COLO829 (cell line): ENCODE data around the gene GALNTL6.

Experiments
- DNase-seq: peaks from one replicate; pipeline ENCODE4 v3.0.0; 2012; ENCODE audit warnings: low spot score

GALNTL6 gene

DNA sequence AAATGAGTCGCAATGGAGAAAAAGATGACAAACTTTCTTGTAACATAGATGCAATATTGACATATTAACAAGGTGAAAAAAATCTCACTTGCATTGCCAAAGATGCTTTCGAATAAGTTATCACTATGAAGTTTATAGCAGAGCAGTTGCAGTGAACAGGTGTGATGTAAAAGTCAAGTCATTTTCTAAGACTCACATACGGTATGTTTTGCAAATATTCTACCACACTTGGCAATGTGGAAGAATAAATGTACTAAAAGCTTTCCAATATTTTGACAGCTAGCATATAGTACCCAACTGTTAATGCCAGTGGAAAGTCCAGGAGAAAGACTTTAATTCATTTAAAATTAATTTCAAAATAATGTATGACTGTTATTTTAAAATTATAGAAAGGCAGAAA lies 76.5 kb downstream of the GALNTL6 start:
- DNase-seq = no peak

- no peak for DNase-seq
These were observed 77.8 kb downstream of the GALNTL6 start for GRCh38 chr4:171891038-171891437.

GRCh38 chr4:171896426-171896825 lies 83.2 kb downstream of the GALNTL6 start:
- peak; percentile 66 for DNase-seq

DNA sequence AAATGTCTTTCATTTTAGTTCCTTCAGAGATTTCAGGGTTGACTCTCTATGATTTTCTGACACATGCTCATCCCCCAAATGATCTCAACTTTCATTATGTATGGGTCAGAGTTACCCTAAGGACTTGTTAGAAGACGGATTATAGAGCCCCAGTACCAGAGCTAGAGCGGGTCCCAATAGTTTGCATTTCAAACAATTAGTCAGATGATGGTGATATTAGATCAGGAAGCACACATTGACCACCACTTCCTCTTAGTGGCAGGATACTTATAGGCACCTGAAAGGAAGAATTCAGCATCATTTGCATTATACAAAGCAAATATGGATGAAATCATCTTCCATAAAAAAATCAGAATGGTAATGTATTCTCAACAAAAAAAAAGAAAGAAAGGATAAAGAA lies 106.1 kb downstream of the GALNTL6 start:
- DNase-seq = no peak

- no peak for DNase-seq
These were observed 107.7 kb downstream of the GALNTL6 start for GRCh38 chr4:171920901-171921300.

GRCh38 chr4:171924746-171925376 lies 111.7 kb downstream of the GALNTL6 start:
- DNase-seq = no peak

DNA sequence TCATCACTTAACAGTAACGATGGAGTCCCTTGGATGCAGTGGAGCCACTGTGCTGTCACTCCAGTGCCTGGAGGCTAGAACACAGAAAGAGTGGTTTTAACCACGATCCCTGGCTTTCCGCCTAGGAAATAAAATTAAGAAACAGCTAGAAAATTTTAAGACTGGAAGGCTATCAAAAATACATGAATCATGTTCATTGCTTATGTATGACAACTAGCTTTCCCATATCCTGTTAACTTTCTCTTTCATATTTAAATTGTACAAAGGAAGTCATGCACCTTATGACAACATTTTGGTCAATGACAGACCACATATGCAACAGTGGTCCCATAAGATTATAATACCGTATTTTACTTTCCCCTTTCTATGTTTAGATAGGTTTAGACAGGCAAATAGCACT lies 115.1 kb downstream of the GALNTL6 start:
- no peak for DNase-seq

DNA sequence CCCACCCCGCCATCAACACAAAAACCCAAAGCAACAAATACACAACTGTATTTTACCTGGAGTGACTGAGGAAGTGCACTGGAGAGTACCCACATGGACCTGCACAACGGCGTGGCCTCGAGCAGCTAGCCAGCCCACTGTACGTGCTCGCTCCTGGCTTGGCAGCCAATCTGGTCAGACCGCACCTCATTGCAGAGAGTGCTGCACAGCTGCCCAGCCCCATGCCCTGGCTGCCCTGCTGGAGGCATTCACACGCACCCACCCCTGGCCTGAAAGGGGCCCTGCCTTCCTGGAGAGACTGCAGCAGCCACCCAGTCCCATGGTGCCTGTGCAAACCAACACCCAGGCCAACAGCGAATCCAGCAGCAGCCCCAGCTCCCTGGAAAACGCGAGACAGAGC lies 116.3 kb downstream of the GALNTL6 start:
- DNase-seq = no peak

DNA sequence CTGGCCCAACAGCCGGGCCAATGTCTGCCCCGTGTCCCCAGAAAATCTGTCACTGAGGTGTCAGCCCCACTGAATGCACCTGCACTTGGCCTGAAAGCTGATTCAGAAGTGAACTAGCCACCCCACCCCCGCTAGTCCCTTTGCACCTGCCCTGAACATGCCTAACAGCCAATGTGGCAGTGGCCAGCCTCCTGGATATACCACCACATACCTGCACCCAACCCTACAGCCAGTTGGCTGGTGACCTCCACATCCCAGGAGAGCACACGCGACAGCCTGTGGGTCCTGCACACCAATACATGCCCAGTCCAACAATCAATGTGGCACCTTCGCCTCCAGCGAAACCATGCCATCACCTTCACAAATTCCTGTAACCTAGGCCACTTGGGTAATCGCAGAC lies 116.7 kb downstream of the GALNTL6 start:
- no peak for DNase-seq

DNA sequence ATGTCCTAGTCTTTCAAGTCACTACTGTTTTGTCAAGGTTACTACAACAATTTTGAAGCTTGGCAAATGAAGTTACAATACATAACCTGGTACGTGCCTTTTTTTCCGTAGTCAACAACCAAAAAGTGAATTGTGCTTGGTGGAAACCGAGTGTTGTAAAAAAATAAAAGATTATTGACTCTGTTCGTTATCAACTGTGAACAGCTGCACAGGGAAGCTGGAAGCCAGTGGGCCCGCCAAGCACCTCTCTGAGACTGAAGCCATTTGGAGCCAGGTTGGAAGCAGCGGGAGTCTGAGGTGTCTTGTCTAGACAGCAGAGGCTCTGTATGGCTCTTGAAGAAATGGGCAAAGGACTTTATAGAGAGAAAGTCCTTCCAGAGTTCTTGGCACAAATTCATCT lies 119.0 kb downstream of the GALNTL6 start:
- DNase-seq = no peak

- DNase-seq = no peak
These were observed 127.5 kb downstream of the GALNTL6 start for GRCh38 chr4:171940656-171941055.

DNA sequence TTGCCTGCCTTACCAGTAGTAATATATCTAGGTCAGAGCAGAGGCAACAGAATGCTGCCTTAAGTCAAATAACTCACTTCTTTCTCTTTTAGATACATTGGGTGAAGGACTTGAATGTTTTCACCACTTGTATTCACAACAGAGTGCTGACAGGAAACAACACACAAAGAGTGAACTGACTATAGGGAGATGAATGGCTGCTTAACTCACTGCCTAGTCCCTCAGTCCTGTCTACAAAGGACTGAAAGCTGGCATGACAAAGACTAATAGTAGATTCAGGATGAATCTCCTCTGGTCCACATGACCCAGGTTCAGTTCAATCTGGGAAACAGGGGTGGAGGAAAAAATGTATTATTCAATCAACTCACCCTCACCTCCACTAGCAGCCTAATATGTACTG lies 134.2 kb downstream of the GALNTL6 start:
- no peak for DNase-seq

DNA sequence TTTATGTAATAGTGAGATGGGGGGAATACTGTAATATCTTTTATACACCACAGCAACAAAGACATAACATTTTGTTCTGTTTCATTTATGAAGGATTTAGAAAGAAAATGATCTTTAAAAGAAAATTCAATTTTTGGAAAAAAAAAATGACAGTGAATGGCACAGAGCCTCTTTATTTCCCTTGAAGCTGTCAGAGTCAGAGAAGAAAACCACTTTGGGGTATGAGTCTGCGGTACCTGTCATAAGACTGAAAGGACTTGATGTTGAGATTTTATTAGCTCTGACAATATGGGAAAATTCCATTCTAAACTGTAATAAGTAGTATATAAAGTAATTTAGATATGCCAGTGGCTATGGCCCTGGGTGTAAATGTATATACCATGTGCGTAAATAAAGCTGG lies 134.8 kb downstream of the GALNTL6 start:
- no peak for DNase-seq

DNA sequence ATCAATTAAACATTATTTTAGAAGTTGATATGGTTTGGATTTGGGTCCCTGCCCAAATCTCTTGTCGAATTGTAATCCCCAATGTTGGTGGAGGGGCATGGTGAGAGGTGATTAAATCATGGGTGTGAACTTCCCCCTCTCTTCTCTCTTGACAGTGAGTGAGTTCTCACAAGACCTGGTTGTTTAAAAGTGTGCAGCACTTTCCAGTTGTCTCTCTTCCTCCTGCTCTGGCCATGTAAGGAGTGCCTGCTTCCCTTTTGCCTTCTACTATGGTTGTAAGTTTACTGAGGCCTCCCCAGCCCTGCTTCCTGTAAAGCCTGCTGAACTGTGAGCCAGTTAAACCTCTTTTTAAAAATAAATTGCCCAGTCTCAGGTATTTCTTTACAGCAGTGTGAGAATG lies 141.4 kb downstream of the GALNTL6 start:
- DNase-seq = no peak

GRCh38 chr4:171956678-171957077 lies 143.5 kb downstream of the GALNTL6 start:
- DNase-seq = no peak

DNA sequence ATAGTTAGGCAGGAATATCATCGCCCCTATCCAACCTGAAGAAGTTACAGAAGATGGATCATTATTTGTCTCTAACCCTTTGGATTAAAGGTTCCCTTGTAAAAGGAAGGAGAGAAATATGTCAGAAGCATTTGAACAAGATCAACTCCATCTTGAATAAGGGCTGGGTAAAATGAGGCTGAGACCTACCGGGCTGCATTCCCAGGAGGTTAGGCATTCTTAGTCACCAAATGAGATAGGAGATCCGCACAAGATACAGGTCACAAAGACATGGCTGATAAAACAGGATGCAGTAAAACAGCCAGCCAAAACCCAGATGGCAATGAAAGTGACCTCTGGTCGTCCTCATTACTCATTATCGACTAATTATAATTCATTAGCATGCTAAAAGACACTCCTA lies 148.9 kb downstream of the GALNTL6 start:
- no peak for DNase-seq

- no peak for DNase-seq
These were observed 153.2 kb downstream of the GALNTL6 start for GRCh38 chr4:171966356-171966755.

- DNase-seq = no peak
These were observed 165.0 kb downstream of the GALNTL6 start for GRCh38 chr4:171978216-171978615.

GRCh38 chr4:171979461-171979860 lies 166.3 kb downstream of the GALNTL6 start:
- DNase-seq = no peak

DNA sequence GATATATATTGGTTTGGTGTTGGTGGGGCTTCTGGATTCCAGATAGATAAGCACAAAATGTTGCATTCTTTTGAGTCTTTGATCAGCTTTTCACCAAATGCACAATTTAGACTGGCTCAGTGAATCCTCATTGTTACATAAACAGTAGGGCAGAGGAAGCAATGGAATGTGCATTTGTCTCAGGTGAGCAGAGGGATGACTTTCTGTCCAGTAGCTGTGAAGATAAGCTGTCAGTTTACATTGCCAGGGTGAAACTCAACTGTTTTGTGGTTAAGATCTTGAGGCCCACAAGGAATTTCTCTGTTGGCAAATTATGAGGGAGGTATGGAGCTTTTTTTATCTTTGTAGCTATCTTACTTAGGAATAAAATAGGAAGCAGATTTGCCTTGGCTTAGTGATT lies 168.0 kb downstream of the GALNTL6 start:
- DNase-seq = no peak

DNA sequence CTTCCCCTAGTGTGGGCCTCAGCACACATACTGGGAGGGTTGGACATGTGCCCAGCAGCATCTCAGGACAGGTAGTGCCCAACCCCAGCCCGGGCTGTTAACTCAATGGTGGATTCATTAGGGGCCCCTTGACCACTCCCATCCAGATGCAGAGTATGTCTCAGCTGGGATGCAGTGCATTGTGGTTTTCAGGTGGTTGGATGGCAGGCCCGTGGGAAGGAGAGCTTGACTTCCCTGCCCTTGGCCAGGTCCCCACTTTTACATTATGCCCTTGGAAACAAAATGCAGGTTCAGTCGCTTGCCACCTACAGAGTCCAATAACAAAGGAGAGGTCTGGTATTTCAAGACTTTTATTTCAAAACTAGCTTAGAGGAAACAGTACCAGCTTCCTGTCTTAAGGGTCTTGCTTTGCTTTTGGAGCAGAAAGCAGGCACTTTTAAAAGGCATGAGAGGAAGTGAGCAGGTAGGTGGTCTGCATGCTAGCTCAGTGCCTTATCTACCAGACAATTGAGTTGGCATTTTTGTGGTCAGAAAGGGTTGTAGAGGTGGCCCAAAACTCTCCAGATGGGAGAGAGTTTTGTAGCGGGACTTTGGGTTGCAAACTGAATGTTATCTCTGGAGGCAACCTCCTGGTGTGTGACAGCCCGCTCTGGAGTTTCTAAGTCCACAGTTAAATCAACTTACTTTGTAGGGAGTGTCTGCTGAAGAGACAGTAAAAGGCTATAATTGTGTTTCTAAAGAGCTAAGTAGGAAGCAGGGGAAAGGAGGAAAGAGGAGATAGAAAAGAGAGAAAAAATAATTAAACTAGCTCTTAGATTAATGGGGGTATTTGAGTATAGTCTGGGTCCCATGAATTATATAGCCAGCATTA lies 171.0 kb downstream of the GALNTL6 start:
- DNase-seq = no peak

DNA sequence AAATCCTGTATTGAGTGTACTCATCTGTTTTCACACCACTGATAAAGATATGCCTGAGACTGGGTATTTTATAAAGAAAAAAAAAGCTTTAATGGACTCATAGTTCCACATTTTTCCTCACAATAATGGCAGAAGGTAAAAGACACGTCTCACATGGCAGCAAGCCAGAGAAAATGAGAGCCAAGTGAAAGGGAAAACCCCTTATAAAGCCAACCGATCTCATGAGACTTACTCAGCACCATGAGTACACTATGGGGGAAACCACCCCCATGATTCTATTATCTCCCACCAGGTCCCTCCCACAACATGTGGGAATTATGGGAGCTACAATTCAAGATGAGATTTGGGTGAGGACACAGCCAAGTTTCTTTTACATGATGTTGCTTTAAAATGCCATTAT lies 171.9 kb downstream of the GALNTL6 start:
- no peak for DNase-seq

GRCh38 chr4:171993247-171993646 lies 180.0 kb downstream of the GALNTL6 start:
- no peak for DNase-seq

DNA sequence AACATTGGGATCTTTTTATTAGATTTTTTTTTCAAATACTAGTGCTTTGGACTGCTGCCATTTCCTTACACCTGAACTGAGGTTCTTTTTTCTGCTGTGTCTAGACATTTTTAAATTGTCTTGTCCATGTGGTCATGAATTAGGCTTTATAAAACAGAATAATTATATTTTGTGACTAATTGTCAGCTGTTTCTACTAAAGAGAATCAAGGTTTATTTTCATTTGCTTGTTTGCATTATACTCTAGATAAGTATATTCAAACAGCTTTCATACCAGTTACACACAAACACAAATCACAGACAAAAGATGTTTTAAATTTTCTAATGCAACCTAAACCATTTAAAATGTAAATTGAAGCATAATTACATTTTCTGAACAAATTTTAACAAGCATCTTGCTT lies 194.7 kb downstream of the GALNTL6 start:
- no peak for DNase-seq
